Measurements from ENCODE around the gene ZSCAN29. TPM values are rescaled to one million over a fixed set of nuclear protein-coding genes. Genes with fewer than 3 reads are reported as not detected.

The ZSCAN29 gene
- total and polyA plus RNA-seq, 10 of the 15 experiments (the other 5 are each of a cell fraction or from before 2014, with no cell fraction given) = 1.7 to 26.0 (median 14.6) TPM

DNA sequence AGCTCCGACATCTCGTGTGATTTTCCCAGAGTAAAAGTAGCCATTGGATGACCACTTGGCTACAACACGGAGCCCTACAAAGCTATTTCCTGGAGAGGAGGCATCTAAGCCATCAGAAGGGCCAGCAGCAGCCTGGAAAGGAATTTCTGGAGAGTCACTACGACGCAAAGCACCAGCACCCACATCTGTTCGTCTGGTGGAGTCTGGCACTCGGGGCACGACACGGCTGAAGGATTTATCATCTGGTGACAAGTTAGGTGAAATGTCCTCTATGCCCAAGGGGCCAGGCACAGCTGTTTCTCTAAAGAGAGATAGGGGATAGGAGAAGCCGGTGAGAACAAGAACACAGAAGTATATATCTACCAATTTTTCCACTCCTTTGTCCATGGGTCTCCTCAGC, 49.6 kb upstream of the ZSCAN29 start (continued):
- TF ChIP-seq SMARCA5 (IDR thresholded peaks at IDR 0.05) (no peak), KLF5 (IDR thresholded peaks at IDR 0.05; ENCODE audit: partially characterized antibody) (no peak), PAX8 (IDR thresholded peaks at IDR 0.05) (no peak), SUZ12 (IDR thresholded peaks at IDR 0.05; ENCODE audit: unreplicated experiment) (no peak), NBN (IDR thresholded peaks at IDR 0.05) (no peak), MXI1 (IDR thresholded peaks at IDR 0.05; ENCODE audit: low read depth, low read length) (no peak), EED (IDR thresholded peaks at IDR 0.05; ENCODE audit: low read depth) (no peak)
- TF ChIP-seq, protein P1, sequence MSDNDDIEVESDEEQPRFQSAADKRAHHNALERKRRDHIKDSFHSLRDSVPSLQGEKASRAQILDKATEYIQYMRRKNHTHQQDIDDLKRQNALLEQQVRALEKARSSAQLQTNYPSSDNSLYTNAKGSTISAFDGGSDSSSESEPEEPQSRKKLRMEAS (IDR thresholded peaks at IDR 0.05; ENCODE audit: low read depth, low read length) = no peak

DNA sequence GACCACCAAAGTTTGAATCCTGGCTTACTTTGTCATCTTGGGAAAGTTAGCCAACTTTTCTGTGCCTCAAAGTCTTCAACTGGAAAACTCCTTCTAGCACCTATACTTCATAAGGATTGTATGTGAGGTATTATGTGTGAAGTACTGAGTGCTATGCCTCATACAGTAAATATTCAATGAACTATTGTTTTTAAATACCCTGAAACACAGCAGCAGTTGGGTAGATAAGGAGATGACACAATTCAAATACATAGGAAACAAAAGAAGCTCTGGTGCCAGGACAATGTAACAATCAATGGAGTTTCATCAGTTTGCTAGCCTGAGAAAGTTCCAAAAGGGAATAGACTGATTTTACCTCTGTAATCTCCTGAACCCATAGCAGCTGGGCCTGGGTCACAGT, 43.4 kb upstream of the ZSCAN29 start:
- ChIA-PET POLR2A (no interaction called here), RAD21 (ENCODE audit: unreplicated experiment) (no interaction called here), SMC1A (ENCODE audit: uncharacterized antibody, unreplicated experiment) (interaction anchor here (1.0 kb wide), 2 partner anchors 66 to 98 kb away, joined by 3 read pairs; no protein-coding TSS in a partner anchor), CTCF (no interaction called here)
- FAIRE-seq (no peak), ATAC-seq (no peak), DNase-seq (ENCODE audit: low read depth, low spot score) (no peak)
- Histone ChIP-seq H3K4me2 (ENCODE audit: control insufficient read depth, insufficient read depth) (no peak overlapping the region), H3K79me2 (ENCODE audit: control insufficient read depth, insufficient read depth, low read length) (no peaks in the 10 kb centered on the region), H3K9me3 (replicated peaks; ENCODE audit: control insufficient read depth, insufficient read depth, low read length) (no peaks in the 10 kb centered on the region), H3K9ac (ENCODE audit: control insufficient read depth, insufficient read depth, low read length) (no peak overlapping the region), H3K4me1 (ENCODE audit: control insufficient read depth, insufficient read depth, low read length) (no peaks in the 10 kb centered on the region), H3K27ac (ENCODE audit: control insufficient read depth, insufficient read depth) (no peak overlapping the region), H4K20me1 (ENCODE audit: control insufficient read depth, insufficient read depth) (no peaks in the 10 kb centered on the region), H3K27me3 (replicated peaks in 1 of 2; ENCODE audit: control insufficient read depth in 2 of 2, insufficient read depth in 2 of 2, low read length in 1 of 2) (no peaks in the 10 kb centered on the region), H3K36me3 (ENCODE audit: control insufficient read depth in 2 of 2, insufficient read depth in 2 of 2, low read length in 1 of 2) (peaks cover 2 to 16% of the 10 kb centered on the region in 2 experiments), H3K4me3 (no peak overlapping the region), H2AFZ (ENCODE audit: control insufficient read depth, low read depth, low read length) (no peak overlapping the region)
- in situ Hi-C loops (cut with MboI) (no loop called here), intact Hi-C loops (cut with micrococcal nuclease; ENCODE audit: unreplicated experiment) (no loop called here)
- TF ChIP-seq HDGF (IDR thresholded peaks at IDR 0.05) = no peak
- TF ChIP-seq MEF2A (IDR thresholded peaks at IDR 0.05; ENCODE audit: insufficient read depth, low read depth, low read length) = no peak
- TF ChIP-seq, protein P2, sequence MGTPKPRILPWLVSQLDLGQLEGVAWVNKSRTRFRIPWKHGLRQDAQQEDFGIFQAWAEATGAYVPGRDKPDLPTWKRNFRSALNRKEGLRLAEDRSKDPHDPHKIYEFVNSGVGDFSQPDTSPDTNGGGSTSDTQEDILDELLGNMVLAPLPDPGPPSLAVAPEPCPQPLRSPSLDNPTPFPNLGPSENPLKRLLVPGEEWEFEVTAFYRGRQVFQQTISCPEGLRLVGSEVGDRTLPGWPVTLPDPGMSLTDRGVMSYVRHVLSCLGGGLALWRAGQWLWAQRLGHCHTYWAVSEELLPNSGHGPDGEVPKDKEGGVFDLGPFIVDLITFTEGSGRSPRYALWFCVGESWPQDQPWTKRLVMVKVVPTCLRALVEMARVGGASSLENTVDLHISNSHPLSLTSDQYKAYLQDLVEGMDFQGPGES (IDR thresholded peaks at IDR 0.05) = no peak
- no peak for TF ChIP-seq PAX8 (IDR thresholded peaks at IDR 0.05)
- no peak for TF ChIP-seq TBL1XR1 (IDR thresholded peaks at IDR 0.05; ENCODE audit: low read depth, low read length)
- TF ChIP-seq, protein P3, sequence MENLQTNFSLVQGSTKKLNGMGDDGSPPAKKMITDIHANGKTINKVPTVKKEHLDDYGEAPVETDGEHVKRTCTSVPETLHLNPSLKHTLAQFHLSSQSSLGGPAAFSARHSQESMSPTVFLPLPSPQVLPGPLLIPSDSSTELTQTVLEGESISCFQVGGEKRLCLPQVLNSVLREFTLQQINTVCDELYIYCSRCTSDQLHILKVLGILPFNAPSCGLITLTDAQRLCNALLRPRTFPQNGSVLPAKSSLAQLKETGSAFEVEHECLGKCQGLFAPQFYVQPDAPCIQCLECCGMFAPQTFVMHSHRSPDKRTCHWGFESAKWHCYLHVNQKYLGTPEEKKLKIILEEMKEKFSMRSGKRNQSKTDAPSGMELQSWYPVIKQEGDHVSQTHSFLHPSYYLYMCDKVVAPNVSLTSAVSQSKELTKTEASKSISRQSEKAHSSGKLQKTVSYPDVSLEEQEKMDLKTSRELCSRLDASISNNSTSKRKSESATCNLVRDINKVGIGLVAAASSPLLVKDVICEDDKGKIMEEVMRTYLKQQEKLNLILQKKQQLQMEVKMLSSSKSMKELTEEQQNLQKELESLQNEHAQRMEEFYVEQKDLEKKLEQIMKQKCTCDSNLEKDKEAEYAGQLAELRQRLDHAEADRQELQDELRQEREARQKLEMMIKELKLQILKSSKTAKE (IDR thresholded peaks at IDR 0.05; ENCODE audit: low read depth, poor library complexity, severe bottlenecking) = no peak
- TF ChIP-seq SIN3A (IDR thresholded peaks at IDR 0.05; ENCODE audit: low read depth, low read length) = no peak
- no peak for TF ChIP-seq JUNB (IDR thresholded peaks at IDR 0.05)
- no peak for TF ChIP-seq ASH2L (IDR thresholded peaks at IDR 0.05; ENCODE audit: borderline replicate concordance, low read depth)
- TF ChIP-seq TARDBP (IDR thresholded peaks at IDR 0.05; ENCODE audit: borderline replicate concordance) = no peak
- TF ChIP-seq, protein P4, sequence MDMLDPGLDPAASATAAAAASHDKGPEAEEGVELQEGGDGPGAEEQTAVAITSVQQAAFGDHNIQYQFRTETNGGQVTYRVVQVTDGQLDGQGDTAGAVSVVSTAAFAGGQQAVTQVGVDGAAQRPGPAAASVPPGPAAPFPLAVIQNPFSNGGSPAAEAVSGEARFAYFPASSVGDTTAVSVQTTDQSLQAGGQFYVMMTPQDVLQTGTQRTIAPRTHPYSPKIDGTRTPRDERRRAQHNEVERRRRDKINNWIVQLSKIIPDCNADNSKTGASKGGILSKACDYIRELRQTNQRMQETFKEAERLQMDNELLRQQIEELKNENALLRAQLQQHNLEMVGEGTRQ (IDR thresholded peaks at IDR 0.05; ENCODE audit: borderline replicate concordance, low read depth, low read length) = no peak
- no peak for TF ChIP-seq ATF7 (IDR thresholded peaks at IDR 0.05; ENCODE audit: low read depth)
- TF ChIP-seq ZSCAN29 (IDR thresholded peaks at IDR 0.05) = no peak
- TF ChIP-seq CREB1 (IDR thresholded peaks at IDR 0.05; ENCODE audit: low read depth) = no peak
- TF ChIP-seq SIX5 (IDR thresholded peaks at IDR 0.05; ENCODE audit: low read depth, low read length, severe bottlenecking) = no peak
- no peak for TF ChIP-seq EP300 (IDR thresholded peaks at IDR 0.05; ENCODE audit: borderline replicate concordance in 1 of 2, control insufficient read depth in 1 of 2, low read depth in 2 of 2, low read length in 2 of 2)
- BruUV-seq (replicated peaks) = no TSS peak
